Stimulated activated CD8-positive, alpha-beta memory T cell treated with anti-CD3 and anti-CD28 coated beads, Interleukin-15, amount 100 ng/mL, for 24 hours (primary cell): ENCODE data around the gene GPR4.
A peak's percentile ranks its signal among the peaks of the same experiment; 100 is the strongest.
"Not testable (repeated sequence)": the region's sequence is repeated elsewhere in the genome, so short reads cannot be mapped to it uniquely, and the experiment has no call there.

Source experiments
- DNase-seq: peaks from one replicate; pipeline ENCODE4 v3.0.0-alpha.2; 2020; ENCODE audit warnings: low read depth

GPR4 gene

GRCh38 chr19:45601524-45602374, at the start of gene GPR4:
GPR4 (minus strand) TSS chr19:45602212; CDS start chr19:45591866, 10,346 bp downstream.
- DNase-seq: no peak

GRCh38 chr19:45650722-45651121, 48.7 kb upstream of the GPR4 start:
- DNase-seq: no peak

GRCh38 chr19:45646345-45646698, 44.3 kb upstream of the GPR4 start:
- no peak for DNase-seq

- peak; percentile 43 for DNase-seq
These were observed 43.8 kb upstream of the GPR4 start for GRCh38 chr19:45645631-45646344.

- no peak for DNase-seq
These were observed 43.1 kb upstream of the GPR4 start for GRCh38 chr19:45645068-45645630.

GRCh38 chr19:45643927-45644771, 42.1 kb upstream of the GPR4 start:
- DNase-seq: no peak

GRCh38 chr19:45643024-45643926, 41.3 kb upstream of the GPR4 start:
- peak; percentile 93 for DNase-seq

- DNase-seq: peak; percentile 53
These were observed 39.5 kb upstream of the GPR4 start for GRCh38 chr19:45641274-45642105.

GRCh38 chr19:45640849-45641273, 38.8 kb upstream of the GPR4 start:
- DNase-seq: no peak

- peak; percentile 28 for DNase-seq
These were observed 37.1 kb upstream of the GPR4 start, which contains the start of gene EML2 for GRCh38 chr19:45638930-45639729. EML2 (minus strand) TSS chr19:45639397; CDS start chr19:45639376, 21 bp downstream.

- no peak for DNase-seq
These were observed 36.1 kb upstream of the GPR4 start for GRCh38 chr19:45637890-45638667.

- DNase-seq: no peak
These were observed 34.9 kb upstream of the GPR4 start for GRCh38 chr19:45636902-45637301.

GRCh38 chr19:45636275-45636674, 34.3 kb upstream of the GPR4 start:
- no peak for DNase-seq

- no peak for DNase-seq
These were observed 30.6 kb upstream of the GPR4 start for GRCh38 chr19:45632468-45633196.

- no peak for DNase-seq
These were observed 28.5 kb upstream of the GPR4 start for GRCh38 chr19:45630463-45630862.

- no peak for DNase-seq
These were observed 27.7 kb upstream of the GPR4 start for GRCh38 chr19:45629704-45630103.

GRCh38 chr19:45628219-45628618, 26.2 kb upstream of the GPR4 start:
- DNase-seq: not testable (repeated sequence)

GRCh38 chr19:45623984-45624383, 22.0 kb upstream of the GPR4 start:
- no peak for DNase-seq
